Choroid plexus epithelial cell (primary cell): Measurements from ENCODE around the gene PRUNE1.
A peak's percentile ranks its signal among the peaks of the same experiment; 100 is the strongest.

ENCODE experiments used
- DNase-seq: peaks from one replicate; pipeline ENCODE4 v3.0.0-alpha.2; 2010; ENCODE audit warnings: low read depth
- H3K4me3 ChIP-seq: 2 replicates; pipeline ENCODE4 v1.5.1; 2011; ENCODE audit warnings: low read depth, mild to moderate bottlenecking, control low read depth, low read length, moderate library complexity
- CTCF ChIP-seq: conservative IDR thresholded peaks from 2 replicates; pipeline ENCODE4 v1.5.1; 2011; ENCODE audit warnings: low read depth, mild to moderate bottlenecking, control low read depth, inconsistent platforms, low read length, moderate library complexity

PRUNE1 gene

GRCh38 chr1:151069103-151069486 is 60.8 kb downstream of the PRUNE1 start:
- no peak for DNase-seq
- H3K4me3 ChIP-seq, result no peak overlapping the region
- TF ChIP-seq CTCF, result no peak

GRCh38 chr1:151070474-151071276 is 62.4 kb downstream of the PRUNE1 start, which contains the start of gene GABPB2:
Gene GABPB2 (plus strand): TSS chr1:151070761. CDS start chr1:151088190, 17,429 bp downstream.
- DNase-seq, result peak; percentile 99
- peak within 1 kb of the TSS; percentile 81 for H3K4me3 ChIP-seq
- peak; percentile 88 for TF ChIP-seq CTCF

- peak; percentile 17 for TF ChIP-seq CTCF
- H3K4me3 ChIP-seq, result no peak overlapping the region
- DNase-seq, result no peak
Measured at GRCh38 chr1:151072224-151072623, 64.0 kb downstream of the PRUNE1 start.
